Activated effector memory CD4-positive, alpha-beta T cell treated with anti-CD3 and anti-CD28 coated beads, Interleukin-2, amount 50 U/mL, for 16 hours (primary cell): ENCODE measurements around the gene PITPNC1.
A peak's percentile ranks its signal among the peaks of the same experiment; 100 is the strongest.
"Not testable (repeated sequence)": the region's sequence is repeated elsewhere in the genome, so short reads cannot be mapped to it uniquely, and the experiment has no call there.

ENCODE experiments used
- DNase-seq: peaks from one replicate; pipeline ENCODE4 v3.0.0-alpha.2; 2020

Gene PITPNC1

DNA sequence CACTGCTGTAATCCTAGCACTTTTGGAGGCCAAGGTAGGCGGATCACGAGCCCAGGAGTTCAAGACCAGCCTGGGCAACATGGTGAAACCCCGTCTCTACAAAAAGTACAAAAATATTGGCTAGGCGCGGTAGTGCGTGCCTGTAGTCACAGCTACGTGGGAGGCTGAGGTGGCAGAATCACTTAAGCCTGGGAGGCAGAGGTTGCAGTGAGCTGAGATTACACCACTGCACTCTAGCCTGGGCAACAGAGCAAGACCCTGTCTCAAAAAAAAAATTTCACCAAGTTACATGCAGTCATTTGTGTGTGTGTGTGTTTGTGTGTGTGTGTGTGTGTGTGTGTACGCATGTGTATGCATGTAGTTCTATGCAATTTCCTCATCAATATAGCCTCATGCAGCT, 325.8 kb downstream of the PITPNC1 start:
- DNase-seq, result not testable (repeated sequence)

DNA sequence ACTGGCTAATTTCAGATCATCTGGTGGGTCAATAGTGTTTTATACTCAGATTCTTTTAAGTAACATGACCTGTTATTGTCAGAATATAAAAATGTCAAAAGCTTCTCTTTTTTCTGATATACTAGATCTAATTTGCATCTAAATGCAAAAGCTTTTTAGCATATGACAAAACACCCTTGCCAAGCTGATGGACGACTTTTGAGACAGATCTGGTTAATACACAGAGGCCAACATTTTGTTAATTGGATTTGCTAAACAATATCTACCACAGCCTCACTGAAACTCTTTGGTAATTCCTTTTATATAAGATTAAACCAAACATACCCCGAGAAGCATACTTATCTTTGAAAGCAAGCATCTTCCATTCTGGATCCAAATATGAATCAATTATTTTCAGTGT, 330.4 kb downstream of the PITPNC1 start:
- DNase-seq, result no peak

DNA sequence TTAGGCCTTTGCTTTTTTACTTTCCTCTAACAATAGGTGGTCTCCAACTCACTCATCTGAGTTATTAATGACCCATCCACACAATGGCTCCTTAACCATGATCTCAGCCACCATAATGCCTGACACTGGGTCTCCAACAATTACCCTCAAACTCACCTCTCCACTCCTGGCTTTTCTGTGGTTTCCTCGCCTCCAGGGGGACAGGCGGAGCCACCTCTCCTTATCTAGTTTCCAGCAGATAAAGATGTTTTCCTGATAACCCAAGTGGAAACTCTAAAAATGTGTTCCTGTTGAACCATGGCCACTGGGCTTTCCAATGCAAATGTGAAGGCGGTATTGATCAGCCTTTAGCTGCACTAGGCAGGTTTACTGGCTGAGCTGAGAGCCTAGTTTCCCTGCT, 331.3 kb downstream of the PITPNC1 start:
- DNase-seq, result no peak

DNA sequence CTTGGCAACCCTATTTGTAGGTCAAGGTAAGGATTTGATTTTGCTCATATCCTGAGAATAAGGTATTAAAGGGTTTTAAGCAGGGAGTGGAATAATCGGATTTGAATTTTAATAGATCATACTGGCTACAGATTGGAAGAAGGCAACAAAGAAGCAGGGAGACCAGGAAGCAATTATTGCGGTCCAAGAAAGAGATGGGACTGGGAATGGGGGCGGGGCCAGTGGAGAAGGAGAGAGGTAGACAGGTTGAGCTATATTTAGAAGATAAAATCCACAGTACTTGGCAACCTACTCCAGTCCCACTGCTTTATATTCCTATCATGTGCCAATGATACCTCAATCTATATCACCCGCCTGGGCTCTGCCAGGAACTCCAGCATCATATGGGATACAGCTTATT, 334.8 kb downstream of the PITPNC1 start:
- DNase-seq, result no peak

DNA sequence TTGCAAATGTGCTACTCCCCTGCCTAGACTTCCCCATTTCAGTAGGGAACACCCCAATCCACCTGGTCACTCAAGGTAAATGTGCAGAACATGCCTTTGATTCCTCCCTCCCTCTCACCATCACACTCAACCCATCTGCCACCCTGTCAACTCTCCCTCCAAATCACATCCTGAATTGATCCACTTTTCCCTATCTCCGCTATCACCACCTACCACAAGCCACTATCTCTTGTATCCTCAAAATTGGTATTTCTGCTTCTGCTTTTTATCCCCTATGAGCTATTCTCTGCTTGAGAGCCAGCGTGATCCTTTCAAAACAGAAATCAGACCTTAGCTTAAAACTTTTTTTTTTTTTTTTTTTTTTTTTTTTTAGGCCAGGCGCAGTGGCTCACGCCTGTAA, 335.3 kb downstream of the PITPNC1 start:
- no peak for DNase-seq

DNA sequence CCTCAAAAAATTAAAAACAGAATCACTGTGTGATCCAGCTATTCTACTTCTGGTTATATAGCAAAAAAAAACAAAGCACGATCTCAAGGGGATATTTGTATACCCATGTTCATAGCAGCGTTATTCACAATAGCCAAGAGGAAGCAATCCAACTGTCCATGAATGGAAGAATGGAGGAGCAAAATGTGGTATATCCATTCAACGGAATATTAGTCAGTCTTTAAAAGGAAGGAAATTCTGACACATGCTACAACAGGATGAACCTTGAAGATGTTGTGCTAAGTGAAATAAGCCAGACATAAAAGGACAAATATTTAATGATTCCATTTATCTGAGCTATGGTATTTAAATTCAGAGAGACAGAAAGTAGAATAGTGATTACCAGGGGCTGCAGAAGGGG, 336.1 kb downstream of the PITPNC1 start:
- DNase-seq, result no peak

DNA sequence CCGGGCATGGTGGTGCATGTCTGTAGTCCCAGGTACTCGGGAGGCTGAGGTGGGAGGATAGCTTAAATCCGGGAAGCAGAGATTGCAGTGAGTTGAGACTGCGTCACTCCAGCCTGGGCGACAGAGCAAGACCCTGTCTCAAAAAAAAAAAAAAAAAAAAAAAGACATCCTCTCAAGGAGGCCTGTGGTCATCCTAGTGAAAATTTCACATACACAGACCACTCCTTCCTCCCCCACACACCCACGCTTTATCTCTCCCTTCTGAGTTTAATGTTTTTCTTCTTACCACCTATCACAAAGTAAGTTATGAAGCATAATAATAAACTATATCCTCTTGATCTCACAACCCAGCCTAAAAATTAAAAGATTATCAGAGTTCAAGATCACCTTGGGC, 339.3 kb downstream of the PITPNC1 start:
- no peak for DNase-seq

DNA sequence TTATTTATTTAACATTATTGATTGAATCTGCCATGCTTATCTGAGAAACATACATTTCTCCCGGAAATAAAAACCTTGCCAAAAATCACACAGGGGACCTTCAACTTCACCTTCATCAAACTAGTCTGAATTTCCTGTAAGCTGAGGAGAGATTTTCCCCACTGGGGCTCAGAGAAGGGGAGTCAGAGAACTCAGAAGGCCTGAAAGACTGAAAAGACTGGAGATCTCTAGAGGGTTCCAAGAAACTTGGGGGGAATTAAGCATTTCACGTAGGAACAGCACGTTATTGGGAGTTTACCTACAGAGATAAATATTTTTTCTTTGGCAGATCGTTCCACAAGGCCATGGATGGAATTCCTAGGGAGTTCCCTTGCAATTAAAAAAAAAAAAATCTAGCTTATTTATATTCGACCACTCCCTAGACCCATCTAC, 340.1 kb downstream of the PITPNC1 start:
- no peak for DNase-seq

DNA sequence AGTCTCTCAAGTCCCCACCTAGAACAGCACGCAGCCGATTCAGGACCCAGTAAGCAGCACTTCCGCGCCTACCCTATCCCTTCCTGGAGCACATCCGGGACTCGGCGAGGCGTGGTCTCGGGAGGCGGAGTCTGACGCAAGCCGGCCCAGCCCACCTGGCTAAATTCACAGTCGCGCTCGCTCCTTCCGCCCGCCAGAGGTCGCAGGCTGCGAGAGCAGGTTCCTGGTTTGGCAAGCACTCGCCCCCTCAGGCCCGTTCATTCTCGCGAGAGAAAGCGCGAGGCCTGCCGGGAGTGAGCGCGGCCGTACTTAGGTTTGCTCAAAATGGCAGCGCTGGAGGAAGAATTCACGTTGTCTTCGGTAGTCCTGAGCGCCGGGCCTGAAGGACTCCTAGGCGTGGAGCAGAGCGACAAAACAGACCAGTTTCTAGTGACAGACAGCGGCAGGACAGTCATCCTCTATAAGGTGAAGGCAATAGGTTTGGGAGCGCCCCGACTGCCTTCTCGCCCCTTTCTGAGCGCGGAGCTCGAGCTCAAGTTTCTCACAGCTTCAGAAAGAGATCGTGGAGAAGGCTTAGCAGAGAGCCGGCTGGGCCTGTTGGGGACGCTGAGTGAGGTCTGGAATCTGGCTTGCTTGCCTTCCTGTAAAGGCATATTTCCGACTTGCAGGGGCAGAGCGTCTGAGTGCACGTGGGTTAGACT, 340.7 kb downstream of the PITPNC1 start, which contains the start of gene NOL11:
Gene NOL11, plus strand, starts transcription at position 313 of the 701 bp plus-strand sequence. Its CDS starts 12 bp downstream, at position 325.
- peak; percentile 100 for DNase-seq

DNA sequence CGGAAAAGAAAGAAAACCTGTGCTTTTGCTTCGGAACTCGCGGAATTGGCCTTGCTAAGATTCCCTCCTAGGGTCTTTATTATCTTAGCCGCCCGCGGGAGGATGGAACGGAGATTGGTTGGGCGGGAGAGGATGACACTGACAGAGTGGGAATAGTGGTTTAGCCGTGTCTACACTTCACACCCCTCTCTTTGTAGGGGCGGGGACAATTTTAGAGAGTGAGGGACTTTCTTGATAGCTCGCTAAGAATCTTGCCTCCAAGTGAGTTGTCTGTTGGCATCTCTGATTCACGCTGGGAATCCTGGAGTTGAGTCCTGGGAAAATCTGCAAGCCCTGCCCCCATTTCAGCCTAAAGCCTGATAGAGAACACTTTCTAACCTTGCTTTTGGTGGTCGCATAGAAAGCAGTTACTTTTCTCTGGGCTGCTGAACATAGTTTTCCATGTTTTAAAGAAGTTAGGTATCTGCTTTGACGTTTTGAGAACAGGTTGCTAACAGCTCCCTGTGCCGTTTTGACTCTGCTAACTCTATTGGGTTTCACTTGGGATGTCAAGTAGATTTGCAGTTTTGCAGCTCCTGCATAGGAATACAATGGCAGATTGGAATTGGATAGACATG, 341.4 kb downstream of the PITPNC1 start:
- DNase-seq, result peak; percentile 76

DNA sequence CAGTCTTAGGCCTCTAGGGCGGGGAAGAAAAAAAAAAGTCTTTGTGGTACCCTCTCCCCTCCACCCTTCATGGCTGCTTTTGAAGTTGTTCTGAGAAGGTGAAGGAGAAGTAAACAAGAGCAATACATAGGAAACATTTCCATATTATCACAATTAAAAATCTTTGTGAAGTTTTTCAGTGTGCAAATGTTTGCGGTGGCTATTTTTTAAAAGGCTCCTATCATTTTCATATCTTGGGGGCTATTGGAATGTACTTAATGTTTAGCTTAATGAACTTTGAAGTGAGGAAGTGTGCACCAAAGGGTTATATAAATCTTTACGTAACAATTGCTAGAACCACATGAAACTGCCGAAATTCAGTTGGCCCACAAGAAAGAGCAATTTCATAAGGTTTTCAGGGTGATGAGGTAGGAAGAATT, 348.3 kb downstream of the PITPNC1 start:
- no peak for DNase-seq

DNA sequence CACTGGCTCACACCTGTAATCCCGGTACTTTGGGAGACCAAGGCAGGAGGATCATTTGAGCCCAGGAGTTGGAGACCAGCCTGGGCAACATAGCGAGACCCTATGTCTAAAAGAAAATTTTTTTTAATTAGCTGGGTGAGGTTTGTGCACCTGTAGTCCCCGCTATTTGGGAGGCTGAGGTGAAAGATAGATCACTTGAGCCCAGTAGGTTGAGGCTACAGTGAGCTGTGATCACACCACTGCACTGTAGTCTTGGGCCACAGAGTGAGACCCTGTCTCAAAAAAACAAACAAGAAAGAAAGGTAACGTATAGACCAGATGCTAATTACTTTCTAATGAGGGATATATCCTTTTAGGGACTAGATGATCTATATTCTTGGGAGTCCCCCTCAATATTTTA, 348.7 kb downstream of the PITPNC1 start:
- no peak for DNase-seq

DNA sequence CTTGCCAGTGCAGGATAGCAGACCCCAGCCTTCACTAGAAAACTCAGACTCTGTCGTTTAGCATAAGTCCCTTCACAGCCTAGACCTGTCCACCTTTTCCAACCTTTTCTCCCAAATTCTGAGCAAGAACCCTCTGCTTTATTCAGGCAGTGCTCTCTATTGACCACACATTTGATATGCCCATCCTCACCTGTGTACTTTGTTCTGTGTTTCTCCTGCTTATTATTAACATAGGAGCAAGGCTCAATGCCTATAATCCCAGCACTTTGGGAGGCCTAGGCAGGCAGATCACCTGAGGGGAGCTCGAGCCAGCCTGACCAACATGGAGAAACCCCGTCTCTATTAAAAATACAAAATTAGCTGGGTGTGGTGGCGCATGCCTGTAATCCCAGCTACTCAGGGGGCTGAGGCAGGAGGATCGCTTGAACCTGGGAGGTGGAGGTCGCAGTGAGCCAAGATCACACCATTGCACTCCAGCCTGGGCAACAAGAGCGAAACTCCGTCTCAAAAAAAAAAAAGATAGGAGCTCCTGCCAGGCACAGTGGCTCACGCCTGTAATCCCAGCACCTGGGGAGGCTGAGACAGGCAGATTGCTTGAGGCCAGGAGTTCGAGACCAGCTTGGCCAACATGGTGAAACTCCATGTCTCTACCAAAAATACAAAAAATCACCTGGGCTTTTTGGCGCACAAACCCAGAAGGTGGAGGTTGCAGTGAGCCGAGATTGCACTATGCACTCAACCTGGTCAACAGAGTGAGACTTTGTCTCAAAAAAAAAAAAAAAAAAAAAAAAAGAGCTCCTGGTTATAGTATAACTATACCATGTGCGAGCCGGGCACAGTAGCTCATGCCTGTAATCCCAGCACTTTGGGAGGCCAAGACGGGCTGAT, 350.3 kb downstream of the PITPNC1 start:
- DNase-seq, result not testable (repeated sequence)

DNA sequence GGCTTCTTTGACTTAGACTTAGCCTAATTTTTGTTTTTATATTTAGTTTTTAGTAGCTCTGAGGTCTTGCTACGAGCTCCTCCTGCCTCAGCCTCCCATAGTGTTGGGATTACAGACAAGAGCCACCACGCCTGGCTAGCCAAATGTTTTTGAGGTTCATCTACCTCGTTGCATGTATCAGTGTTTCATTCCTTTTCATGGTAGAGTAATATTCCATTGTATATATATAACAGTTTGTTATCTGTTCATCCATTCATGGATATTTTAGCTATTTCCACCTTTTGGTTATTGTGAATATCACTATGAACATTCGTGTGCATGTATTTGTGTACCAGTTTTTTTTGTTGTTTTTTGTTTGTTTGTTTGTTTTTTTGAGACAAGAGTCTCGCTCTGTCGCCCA, 352.8 kb downstream of the PITPNC1 start:
- DNase-seq, result no peak

DNA sequence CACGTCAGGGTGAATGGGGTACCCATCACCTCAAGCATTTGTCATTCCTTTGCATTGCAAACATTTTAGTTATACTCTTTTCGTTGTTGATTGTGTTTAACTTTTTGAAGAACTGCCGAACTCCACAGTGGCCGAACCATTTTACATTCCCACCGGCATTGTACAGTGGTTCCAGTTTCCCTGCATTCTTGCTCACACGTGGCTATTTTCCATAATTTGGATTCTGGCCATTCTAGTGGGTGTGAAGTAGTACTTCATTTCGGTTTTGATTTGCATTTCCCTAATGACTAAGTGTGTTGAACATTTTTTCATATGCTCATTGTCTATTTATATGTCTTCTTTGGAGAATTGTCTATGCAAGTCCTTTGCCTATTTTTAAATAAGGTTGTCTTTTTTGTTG, 353.6 kb downstream of the PITPNC1 start:
- DNase-seq, result no peak

DNA sequence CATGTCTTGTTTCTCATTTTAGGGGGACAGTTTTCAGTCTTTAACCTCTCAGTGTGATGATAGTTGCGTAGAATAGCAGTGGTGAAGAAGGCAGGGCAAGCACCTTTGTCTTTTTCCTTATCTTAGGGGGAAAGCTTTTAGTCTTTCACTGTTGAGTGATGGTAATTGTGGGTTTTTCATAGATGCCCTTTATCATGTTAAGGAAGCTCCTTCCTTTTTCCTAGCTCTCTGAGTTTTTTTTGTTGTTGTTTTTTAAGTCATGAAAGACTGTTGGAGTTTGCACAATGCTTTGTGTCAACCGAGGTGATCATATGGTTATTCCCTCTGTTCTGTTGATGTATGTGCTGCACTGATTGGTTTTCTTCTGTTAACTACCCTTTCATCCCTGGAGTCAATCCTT, 356.4 kb downstream of the PITPNC1 start:
- DNase-seq, result no peak

DNA sequence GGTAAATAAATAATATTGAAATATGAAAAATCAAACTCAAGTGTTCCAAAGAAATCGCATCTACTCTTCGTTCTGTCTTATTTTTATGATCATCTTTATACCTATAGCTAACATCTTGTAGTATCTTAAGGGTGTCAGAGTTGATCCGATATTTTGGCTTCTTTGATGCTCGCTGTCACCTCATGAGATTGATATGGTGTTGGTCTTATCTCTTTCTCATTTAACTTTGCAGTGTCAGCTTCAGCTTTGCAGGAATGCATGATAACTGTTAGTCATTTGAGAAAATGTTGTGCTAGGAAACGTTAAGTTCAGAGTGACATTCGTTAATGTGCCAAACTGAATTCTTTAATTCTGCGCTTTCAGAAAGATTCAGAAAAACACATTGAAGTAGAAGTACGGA, 360.1 kb downstream of the PITPNC1 start:
- no peak for DNase-seq

DNA sequence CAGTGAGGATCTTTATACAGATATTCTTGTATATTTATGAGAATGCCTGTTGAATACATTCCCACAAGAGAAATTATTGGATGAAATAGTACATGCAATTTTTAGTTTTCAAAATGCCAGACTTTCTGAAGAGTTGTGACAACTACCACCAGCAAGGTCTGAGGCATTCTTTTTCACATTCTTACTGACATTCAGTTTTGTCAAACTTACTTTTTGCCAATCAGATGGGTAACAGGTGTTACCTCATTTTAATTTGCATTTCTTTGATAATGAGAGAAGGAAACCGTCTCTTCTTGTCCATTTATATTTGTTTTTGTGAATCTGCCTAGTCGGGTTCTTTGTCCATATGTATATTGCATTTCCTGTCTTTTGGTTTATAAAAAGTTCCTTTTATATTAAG, 364.9 kb downstream of the PITPNC1 start:
- no peak for DNase-seq
